CD8-positive, alpha-beta memory T cell (primary cell): Measurements from ENCODE around the gene HIPK1. TPM values are rescaled to one million over a fixed set of nuclear protein-coding genes. Genes with fewer than 3 reads are reported as not detected.
A peak's percentile ranks its signal among the peaks of the same experiment; 100 is the strongest.

Experiments
- CTCF ChIA-PET: fragments of 350-600 bp; sonication (Branson Sonifier 250); formaldehyde crosslinking; loops from one replicate; lab custom pipeline; 2021; ENCODE audit warnings: antibody characterized with exemption; lab: Charles Lee
- POLR2A ChIA-PET: fragments of 350-600 bp; sonication (Branson Sonifier 250); formaldehyde crosslinking; loops from one replicate; lab custom pipeline; 2021; ENCODE audit warnings: antibody characterized with exemption; lab: Charles Lee
- DNase-seq, 5 donors: peaks; one replicate each; pipeline versions ENCODE4 v3.0.0 to v3.0.0-alpha.2; 2020 to 2022; ENCODE audit warnings: mixed read lengths in 1 of 5
- H3K27ac ChIP-seq: one replicate; pipeline ENCODE4 v1.7.0; 2013; ENCODE audit warnings: low read depth, mild to moderate bottlenecking, low read length, moderate library complexity
- H3K27me3 ChIP-seq: 2 replicates; pipeline ENCODE4 v1.7.0; 2013; ENCODE audit warnings: low read length, mild to moderate bottlenecking; ENCODE audit not compliant: insufficient read depth, poor library complexity, severe bottlenecking
- H3K36me3 ChIP-seq: 2 replicates; pipeline ENCODE4 v1.7.0; 2013; ENCODE audit warnings: mild to moderate bottlenecking, low read length, moderate library complexity; ENCODE audit not compliant: insufficient read depth
- H3K4me1 ChIP-seq: 2 replicates; pipeline ENCODE4 v1.7.0; 2013; ENCODE audit warnings: mild to moderate bottlenecking, low read length, moderate library complexity; ENCODE audit not compliant: insufficient read depth
- H3K4me3 ChIP-seq: 2 replicates; pipeline ENCODE4 v1.7.0; 2013; ENCODE audit warnings: mild to moderate bottlenecking, low read length
- H3K9me3 ChIP-seq: 2 replicates; pipeline ENCODE4 v1.7.0; 2013; ENCODE audit warnings: mild to moderate bottlenecking, low read length
- H3K27ac Mint-ChIP-seq, 8 donors: one replicate each; pipeline ENCODE4 v1.8.0; 2020 to 2021; ENCODE audit warnings: mixed read lengths in 8 of 8, mild to moderate bottlenecking in 6 of 8, inconsistent platforms in 3 of 8, moderate library complexity in 3 of 8
- H3K27me3 Mint-ChIP-seq, 2 donors: one replicate each; pipeline ENCODE4 v1.8.0; 2020 to 2021; ENCODE audit warnings: mixed read lengths in 2 of 2, mild to moderate bottlenecking in 1 of 2, moderate library complexity in 1 of 2
- H3K36me3 Mint-ChIP-seq, 3 donors: one replicate each; pipeline ENCODE4 v1.8.0; 2020 to 2021; ENCODE audit warnings: mixed read lengths in 3 of 3, inconsistent platforms in 1 of 3, mild to moderate bottlenecking in 1 of 3
- H3K4me1 Mint-ChIP-seq, 3 donors: one replicate each; pipeline ENCODE4 v1.8.0; 2020 to 2021; ENCODE audit warnings: mixed read lengths in 3 of 3, inconsistent platforms in 1 of 3, mild to moderate bottlenecking in 1 of 3
- H3K4me3 Mint-ChIP-seq, 7 donors: one replicate each; pipeline ENCODE4 v1.8.0; 2020 to 2021; ENCODE audit warnings: mixed read lengths in 7 of 7, mild to moderate bottlenecking in 6 of 7, moderate library complexity in 4 of 7, inconsistent platforms in 2 of 7
- H3K9me3 Mint-ChIP-seq, 5 donors: one replicate each; pipeline ENCODE4 v1.8.0; 2020 to 2022; ENCODE audit warnings: mixed read lengths in 5 of 5, mild to moderate bottlenecking in 3 of 5, moderate library complexity in 2 of 5, inconsistent platforms in 1 of 5
- polyA plus RNA-seq: library from polyadenylated mRNA; unstranded; fragments of 300-500 nt; fragmentation: Illumina TruSeq; gene quantifications from one replicate; pipeline ENCODE4 v1.2.3, GENCODE V29; 2021
- total RNA-seq, 2 experiments: library from RNA; stranded (reverse); gene quantifications; one replicate each; pipeline ENCODE4 v1.2.3, GENCODE V29; 2021

Gene HIPK1
- total and polyA plus RNA-seq, 3 experiments from 2014 or later = 19.4 to 81.2 (median 80.9) TPM

DNA sequence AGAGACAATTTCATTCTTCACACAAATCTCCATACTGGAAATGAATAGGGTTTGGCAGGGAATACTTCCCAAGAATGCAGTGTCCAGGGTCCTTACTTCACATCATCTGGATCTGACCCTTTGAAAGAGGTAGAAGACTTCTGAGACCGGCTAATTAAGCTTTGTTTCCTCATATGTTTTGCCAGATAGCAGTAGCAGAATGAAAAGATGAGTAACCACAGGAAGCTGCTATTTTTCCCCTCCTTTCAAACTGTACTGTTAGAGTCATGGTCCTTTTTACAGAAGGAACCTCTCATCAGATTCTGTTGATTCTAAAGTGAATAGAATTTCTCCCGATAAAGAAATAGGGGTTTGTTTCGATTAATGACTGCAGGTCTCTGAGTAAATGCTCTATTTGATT lies 48.8 kb downstream of the HIPK1 start:
- no peak for DNase-seq
- peaks cover 3 to 34% (median 10%) of the 10 kb centered on the region in 3 donors for H3K36me3 Mint-ChIP-seq
- peaks cover 10% of the 10 kb centered on the region for H3K36me3 ChIP-seq
- no peak overlapping the region for H3K4me3 Mint-ChIP-seq
- no peaks in the 10 kb centered on the region for H3K4me1 ChIP-seq
- no peak overlapping the region for H3K4me3 ChIP-seq
- H3K27me3 ChIP-seq = no peaks in the 10 kb centered on the region
- peaks cover 34 to 53% (median 43%) of the 10 kb centered on the region in 3 donors for H3K4me1 Mint-ChIP-seq
- no peaks in the 10 kb centered on the region for H3K9me3 Mint-ChIP-seq
- no peaks in the 10 kb centered on the region for H3K9me3 ChIP-seq
- H3K27me3 Mint-ChIP-seq = peaks cover 0 to 1% of the 10 kb centered on the region in 2 donors
- H3K27ac Mint-ChIP-seq = peak overlapping the region in 3 of 8 donors; percentile 21 to 58 (median 36)
- H3K27ac ChIP-seq = no peak overlapping the region
- CTCF ChIA-PET = interaction anchor here (1.0 kb wide), 1 partner anchor 369 kb away, joined by 3 read pairs; no protein-coding TSS in a partner anchor
- POLR2A ChIA-PET = interaction anchor here (1.5 kb wide), 1 partner anchor 47 kb away, joined by 6 read pairs; no protein-coding TSS in a partner anchor

DNA sequence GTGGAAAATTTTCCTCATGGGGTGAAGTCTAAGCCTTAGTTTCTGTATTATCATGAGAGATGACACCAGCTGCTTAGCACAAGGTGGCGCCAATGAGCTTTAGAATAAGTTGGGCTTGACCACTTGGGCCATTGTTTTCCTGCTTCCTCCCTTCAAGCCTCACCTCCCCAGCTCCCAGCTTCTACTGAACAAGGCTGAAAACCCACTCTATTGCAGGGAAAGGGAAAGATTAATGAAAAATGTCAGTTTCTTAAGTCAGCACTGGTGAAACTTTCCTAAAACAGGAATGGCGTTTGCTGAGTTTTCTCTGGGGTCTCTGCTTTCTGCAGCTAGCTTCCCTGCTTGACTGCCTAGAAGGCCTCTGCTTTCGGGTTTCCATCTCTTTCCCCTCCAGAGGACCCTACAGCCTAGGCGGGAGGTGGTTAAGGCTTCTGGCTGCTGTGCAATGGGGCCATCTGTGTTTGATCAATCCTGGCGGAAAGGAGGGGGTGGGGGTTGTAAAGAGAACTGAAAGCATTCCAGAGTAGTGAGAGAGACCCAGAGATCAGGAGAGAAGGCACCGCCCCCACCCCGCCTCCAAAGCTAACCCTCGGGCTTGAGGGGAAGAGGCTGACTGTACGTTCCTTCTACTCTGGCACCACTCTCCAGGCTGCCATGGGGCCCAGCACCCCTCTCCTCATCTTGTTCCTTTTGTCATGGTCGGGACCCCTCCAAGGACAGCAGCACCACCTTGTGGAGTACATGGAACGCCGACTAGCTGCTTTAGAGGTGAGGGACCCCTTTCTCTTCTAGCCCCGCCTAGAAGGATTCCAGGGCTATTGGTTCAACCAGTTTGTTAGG lies 50.0 kb downstream of the HIPK1 start, which contains the start of gene OLFML3:
TSS of gene OLFML3 (plus strand) at position 612 of the 840 bp plus-strand sequence. CDS start at position 655, 43 bp downstream.
- Histone ChIP-seq H3K27ac (no peak within 1 kb of the TSS), H3K4me1 (no peaks in the 10 kb centered on the region), H3K27me3 (no peaks in the 10 kb centered on the region), H3K36me3 (peaks cover under 1% of the 10 kb centered on the region), H3K4me3 (no peak within 1 kb of the TSS), H3K9me3 (no peaks in the 10 kb centered on the region)
- Mint-ChIP-seq H3K4me1 (peaks cover 34 to 47% (median 43%) of the 10 kb centered on the region in 3 donors), H3K4me3 (no peak within 1 kb of the TSS), H3K27me3 (peaks cover 0 to 1% of the 10 kb centered on the region in 2 donors), H3K36me3 (peaks cover 3 to 22% (median 4%) of the 10 kb centered on the region in 3 donors), H3K9me3 (no peaks in the 10 kb centered on the region), H3K27ac (peak within 1 kb of the TSS in 4 of 8 donors; percentile 4 to 82 (median 42))
- CTCF ChIA-PET = interaction anchor here (0.7 to 1.0 kb wide), 3 partner anchors 109 to 368 kb away, joined by 3 to 4 read pairs (median 3); no protein-coding TSS in a partner anchor
- DNase-seq = peak in 4 of 5 donors; percentile 14 to 24 (median 21)
- POLR2A ChIA-PET = interaction anchor here (0.5 to 1.5 kb wide), 3 partner anchors 49 to 54 kb away, joined by 4 to 6 read pairs (median 5); partner anchors contain the start of gene HIPK1

GRCh38 chr1:113980110-113980509 lies 51.0 kb downstream of the HIPK1 start:
- Histone ChIP-seq H3K4me1 (no peaks in the 10 kb centered on the region), H3K9me3 (no peaks in the 10 kb centered on the region), H3K36me3 (no peaks in the 10 kb centered on the region), H3K27me3 (no peaks in the 10 kb centered on the region), H3K27ac (no peak overlapping the region), H3K4me3 (no peak overlapping the region)
- POLR2A ChIA-PET = no interaction called here
- CTCF ChIA-PET = interaction anchor here (1.0 kb wide), 1 partner anchor 303 kb away, joined by 3 read pairs; no protein-coding TSS in a partner anchor
- no peak for DNase-seq
- Mint-ChIP-seq H3K4me1 (peaks cover 26 to 37% (median 34%) of the 10 kb centered on the region in 3 donors), H3K4me3 (no peak overlapping the region), H3K36me3 (peaks cover under 1 to 14% (median 4%) of the 10 kb centered on the region in 3 donors), H3K9me3 (no peaks in the 10 kb centered on the region), H3K27ac (peak overlapping the region in 1 of 8 donors; percentile 62), H3K27me3 (peaks cover 0 to 1% of the 10 kb centered on the region in 2 donors)

- no peak overlapping the region for H3K27ac ChIP-seq
- no peaks in the 10 kb centered on the region for H3K9me3 ChIP-seq
- Mint-ChIP-seq H3K36me3 (peaks cover 3 to 5% (median 4%) of the 10 kb centered on the region in 3 donors), H3K27ac (peak overlapping the region in 2 of 8 donors; percentile 59 to 95), H3K4me3 (no peak overlapping the region), H3K4me1 (peaks cover 8 to 17% (median 14%) of the 10 kb centered on the region in 3 donors), H3K9me3 (no peaks in the 10 kb centered on the region), H3K27me3 (peaks cover 0 to 5% of the 10 kb centered on the region in 2 donors)
- no peak for DNase-seq
- no peaks in the 10 kb centered on the region for H3K36me3 ChIP-seq
- ChIA-PET POLR2A (no interaction called here), CTCF (no interaction called here)
- H3K4me3 ChIP-seq = no peak overlapping the region
- H3K4me1 ChIP-seq = no peaks in the 10 kb centered on the region
- no peaks in the 10 kb centered on the region for H3K27me3 ChIP-seq
These were observed 53.1 kb downstream of the HIPK1 start for GRCh38 chr1:113981962-113982931.

GRCh38 chr1:113982949-113983348 lies 53.8 kb downstream of the HIPK1 start:
- no peak overlapping the region for H3K4me3 ChIP-seq
- peaks cover 8 to 11% (median 9%) of the 10 kb centered on the region in 3 donors for H3K4me1 Mint-ChIP-seq
- H3K36me3 ChIP-seq = no peaks in the 10 kb centered on the region
- H3K27ac ChIP-seq = no peak overlapping the region
- no peaks in the 10 kb centered on the region for H3K9me3 Mint-ChIP-seq
- H3K27ac Mint-ChIP-seq = peak overlapping the region in 2 of 8 donors; percentile 59 to 95
- H3K36me3 Mint-ChIP-seq = peaks cover 0 to 8% (median 5%) of the 10 kb centered on the region in 3 donors
- H3K9me3 ChIP-seq = no peaks in the 10 kb centered on the region
- DNase-seq = no peak
- no peaks in the 10 kb centered on the region for H3K27me3 ChIP-seq
- POLR2A ChIA-PET = no interaction called here
- peaks cover 0 to 5% of the 10 kb centered on the region in 2 donors for H3K27me3 Mint-ChIP-seq
- H3K4me3 Mint-ChIP-seq = no peak overlapping the region
- CTCF ChIA-PET = no interaction called here
- H3K4me1 ChIP-seq = no peaks in the 10 kb centered on the region

DNA sequence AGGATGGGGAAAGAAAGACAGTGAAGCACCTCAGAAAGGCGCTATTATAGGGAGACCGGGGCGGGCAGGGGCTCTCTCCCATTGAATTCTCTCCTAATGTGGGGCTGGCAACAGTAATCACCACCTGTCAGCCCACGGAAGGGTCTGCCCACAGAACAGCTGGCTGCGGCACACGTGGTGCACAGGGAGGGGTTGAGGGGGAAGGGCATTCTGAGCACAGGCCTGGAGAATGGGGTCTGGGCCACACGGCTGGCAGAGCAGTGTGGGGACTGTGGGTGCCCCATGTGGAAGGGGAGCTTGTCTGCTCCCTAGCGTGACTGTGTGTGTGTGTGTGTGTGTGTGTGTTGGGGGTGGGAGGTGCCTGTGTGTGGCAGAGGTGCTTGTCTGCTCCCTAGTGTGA lies 54.3 kb downstream of the HIPK1 start:
- Mint-ChIP-seq H3K27ac (peak overlapping the region in 2 of 8 donors; percentile 62 to 95), H3K4me3 (no peak overlapping the region), H3K4me1 (peaks cover 5 to 7% (median 6%) of the 10 kb centered on the region in 3 donors), H3K36me3 (peaks cover 0 to 8% (median 5%) of the 10 kb centered on the region in 3 donors), H3K9me3 (no peaks in the 10 kb centered on the region), H3K27me3 (peaks cover 0 to 5% of the 10 kb centered on the region in 2 donors)
- no peak overlapping the region for H3K27ac ChIP-seq
- no peak overlapping the region for H3K4me3 ChIP-seq
- DNase-seq = no peak
- H3K9me3 ChIP-seq = no peaks in the 10 kb centered on the region
- H3K36me3 ChIP-seq = no peaks in the 10 kb centered on the region
- H3K27me3 ChIP-seq = no peaks in the 10 kb centered on the region
- CTCF ChIA-PET = no interaction called here
- no peaks in the 10 kb centered on the region for H3K4me1 ChIP-seq
- POLR2A ChIA-PET = no interaction called here

DNA sequence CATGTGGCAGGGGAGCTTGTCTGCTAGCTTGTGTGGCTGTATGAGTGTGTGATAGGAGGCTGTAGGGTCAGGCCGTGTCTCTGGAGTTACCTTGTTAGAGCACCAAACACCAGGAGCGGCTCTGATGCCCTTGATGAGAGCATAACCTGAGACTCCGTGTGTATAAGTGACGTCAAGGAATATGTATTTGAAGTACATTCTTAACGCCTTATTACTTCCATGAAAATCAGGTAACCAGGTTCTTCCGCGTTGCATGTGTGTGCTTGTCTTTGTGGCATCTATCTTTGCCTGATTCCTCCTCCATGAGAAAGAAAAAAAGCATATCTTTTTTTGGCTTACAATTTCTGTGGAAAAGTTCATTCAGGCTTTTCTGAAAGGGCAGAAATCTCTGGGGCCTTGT lies 54.7 kb downstream of the HIPK1 start:
- ChIA-PET POLR2A (no interaction called here), CTCF (no interaction called here)
- Mint-ChIP-seq H3K9me3 (no peaks in the 10 kb centered on the region), H3K4me1 (peaks cover 1 to 3% (median 1%) of the 10 kb centered on the region in 3 donors), H3K27me3 (peaks cover 0 to 5% of the 10 kb centered on the region in 2 donors), H3K36me3 (peaks cover 0 to 8% (median 5%) of the 10 kb centered on the region in 3 donors), H3K4me3 (no peak overlapping the region), H3K27ac (peak overlapping the region in 1 of 8 donors; percentile 62)
- H3K4me1 ChIP-seq = no peaks in the 10 kb centered on the region
- no peaks in the 10 kb centered on the region for H3K27me3 ChIP-seq
- no peak for DNase-seq
- no peaks in the 10 kb centered on the region for H3K36me3 ChIP-seq
- no peak overlapping the region for H3K4me3 ChIP-seq
- no peaks in the 10 kb centered on the region for H3K9me3 ChIP-seq
- no peak overlapping the region for H3K27ac ChIP-seq
